ENCODE measurements around the gene OSER1.
"Not testable (repeated sequence)": the region's sequence is repeated elsewhere in the genome, so short reads cannot be mapped to it uniquely, and the experiment has no call there.

The OSER1 gene

GRCh38 chr20:44199877-44200276 is 10.7 kb downstream of the OSER1 start:
- DNase-seq = no peak

GRCh38 chr20:44198872-44199271 is 11.7 kb downstream of the OSER1 start:
- DNase-seq = no peak

GRCh38 chr20:44196271-44196670 is 14.3 kb downstream of the OSER1 start:
- DNase-seq = no peak

DNA sequence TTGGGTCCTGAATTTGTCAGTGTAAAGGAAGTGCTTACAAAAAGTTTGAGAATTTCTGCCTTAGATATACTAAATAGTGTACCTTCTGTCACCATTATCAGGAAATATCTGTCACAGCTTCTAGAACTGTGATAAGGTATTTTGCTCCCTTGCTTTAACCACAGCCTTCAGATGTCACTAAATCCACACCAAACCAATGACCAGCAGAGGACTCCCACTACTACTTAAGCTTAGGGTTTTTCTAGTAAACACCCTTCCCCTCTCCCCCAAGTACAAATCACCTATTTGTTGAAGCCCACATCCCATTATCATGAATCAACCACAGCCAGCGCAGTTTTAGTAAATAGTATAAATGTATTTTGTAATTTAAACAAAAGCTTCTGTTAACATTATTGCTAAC is 15.0 kb downstream of the OSER1 start:
- DNase-seq = no peak

- DNase-seq = no peak
Measured at GRCh38 chr20:44193801-44194200, 16.8 kb downstream of the OSER1 start.

- not testable (repeated sequence) for DNase-seq
Measured at GRCh38 chr20:44191640-44192039, 18.9 kb downstream of the OSER1 start.

DNA sequence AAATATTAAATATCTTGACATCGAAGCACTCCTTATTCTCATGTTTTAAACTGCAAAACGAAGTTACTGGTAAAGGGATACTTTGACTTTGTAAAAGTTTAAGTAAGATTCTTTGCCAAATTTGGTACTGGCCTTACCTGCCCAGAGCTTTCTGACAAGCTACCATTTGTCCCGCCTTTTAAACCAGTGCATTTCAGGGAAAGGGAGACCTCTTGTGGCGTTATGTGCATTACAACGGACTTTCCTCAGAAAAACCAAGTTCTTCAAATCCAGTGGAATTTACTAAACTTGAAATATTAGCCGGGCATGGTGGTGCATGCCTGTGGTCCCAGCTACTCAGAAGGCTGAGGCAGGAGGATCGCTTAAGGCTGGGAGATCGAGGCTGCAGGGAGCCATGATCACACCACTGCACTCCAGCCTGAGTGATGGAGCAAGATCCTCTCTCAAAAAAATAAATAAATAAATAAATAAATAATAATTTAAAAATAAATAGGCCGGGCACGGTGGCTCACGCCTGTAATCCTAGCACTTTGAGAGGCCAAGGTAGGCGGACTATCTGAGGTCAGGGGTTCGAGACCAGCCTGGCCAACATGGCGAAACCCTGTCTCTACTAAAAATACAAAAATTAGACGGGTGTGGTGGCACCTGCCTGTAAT is 20.2 kb downstream of the OSER1 start:
- peak; percentile 21 to 54 for DNase-seq

DNA sequence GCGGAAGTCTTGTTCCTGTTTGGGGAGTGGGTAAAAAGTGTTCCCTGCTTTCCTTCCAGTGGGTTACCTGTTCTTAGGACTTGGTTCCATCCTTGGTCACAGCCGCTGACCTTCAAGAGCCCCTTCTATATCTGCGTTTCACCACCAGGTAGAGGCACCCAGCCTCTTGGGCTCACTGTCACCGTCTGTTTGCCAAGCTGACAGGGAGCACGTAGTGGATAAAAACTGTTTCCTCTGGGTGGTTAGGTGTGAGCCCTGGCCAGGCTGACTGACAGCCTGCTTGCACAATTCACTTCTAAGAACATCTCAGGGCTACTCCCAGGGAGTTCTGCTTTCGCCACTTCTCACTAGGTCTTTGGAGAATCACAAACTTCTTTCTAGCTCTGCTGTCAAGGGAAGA is 21.8 kb downstream of the OSER1 start:
- no peak for DNase-seq

DNA sequence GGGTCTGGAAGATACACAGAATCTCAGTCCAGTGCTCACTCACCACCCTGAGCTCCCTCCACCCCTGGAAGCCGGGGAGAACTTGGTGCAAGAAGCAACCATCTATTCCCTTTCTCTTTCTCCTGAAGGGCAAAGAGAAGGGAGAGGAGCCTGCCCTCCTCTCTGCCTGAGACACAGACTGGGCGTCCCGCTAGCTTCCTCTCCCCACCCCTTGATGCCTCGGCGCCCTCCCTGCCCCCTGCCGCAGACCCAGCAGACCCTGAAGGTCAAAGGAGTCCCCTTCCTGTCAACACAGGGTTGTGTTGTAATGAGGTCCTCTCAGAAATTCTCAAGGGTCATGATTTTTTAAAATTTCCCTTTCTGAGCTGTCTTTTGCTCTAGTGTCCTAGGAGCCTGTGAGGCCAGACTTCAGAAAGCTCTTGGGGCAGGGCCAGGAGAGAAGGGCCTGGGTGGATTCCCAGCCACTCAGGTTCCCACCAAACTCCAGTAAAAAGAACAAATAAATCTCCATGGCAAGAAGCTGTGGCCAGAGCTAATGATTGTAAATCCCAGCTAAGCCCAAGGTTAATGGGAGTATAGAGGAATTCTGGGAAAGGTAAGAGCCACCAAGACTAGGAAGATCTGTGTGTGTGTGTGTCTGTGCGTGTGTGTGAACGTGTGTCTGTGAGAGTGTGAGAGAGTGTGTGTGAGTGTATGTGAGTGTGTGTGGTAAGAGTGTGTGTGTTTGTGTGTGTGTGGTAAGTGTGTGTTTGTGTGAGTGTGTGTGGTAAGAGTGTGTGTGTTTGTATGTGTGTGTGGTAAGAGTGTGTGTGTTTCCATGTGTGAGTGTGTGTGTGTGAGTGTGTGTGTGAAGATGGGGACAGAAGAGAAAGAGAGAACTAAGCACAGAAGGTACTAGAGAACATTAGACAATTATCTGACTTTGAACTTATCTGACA is 22.5 kb downstream of the OSER1 start:
- DNase-seq = no peak

GRCh38 chr20:44187054-44187771 is 23.4 kb downstream of the OSER1 start, which contains the start of gene JPH2:
TSS of gene JPH2 (minus strand) at chr20:44187188. CDS start at chr20:44186705, 483 bp downstream.
- DNase-seq = no peak

- no peak for DNase-seq
Measured at GRCh38 chr20:44186674-44187053, 23.9 kb downstream of the OSER1 start.

GRCh38 chr20:44186201-44186600 is 24.4 kb downstream of the OSER1 start:
- no peak for DNase-seq

DNA sequence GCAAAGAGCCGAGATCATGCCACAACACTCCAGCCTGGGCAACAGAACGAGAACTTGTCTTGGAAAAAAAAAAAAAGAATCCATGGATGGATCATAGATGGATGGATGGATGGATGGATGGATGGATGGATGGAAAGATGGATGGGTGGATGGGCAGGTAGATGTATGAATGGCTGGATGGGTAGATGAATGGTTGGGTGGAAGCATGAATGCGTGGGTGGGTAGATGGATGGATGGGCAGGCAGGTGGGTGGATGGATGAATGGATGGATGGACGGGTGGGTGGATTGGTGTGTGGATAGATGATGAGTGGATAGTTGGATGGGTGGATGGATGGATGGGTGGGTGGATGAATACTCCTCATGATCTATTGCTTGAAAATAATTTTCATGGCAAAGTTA is 25.0 kb downstream of the OSER1 start:
- no peak for DNase-seq

GRCh38 chr20:44183282-44183681 is 27.3 kb downstream of the OSER1 start:
- no peak for DNase-seq

- no peak for DNase-seq
Measured at GRCh38 chr20:44182863-44183262, 27.7 kb downstream of the OSER1 start.

DNA sequence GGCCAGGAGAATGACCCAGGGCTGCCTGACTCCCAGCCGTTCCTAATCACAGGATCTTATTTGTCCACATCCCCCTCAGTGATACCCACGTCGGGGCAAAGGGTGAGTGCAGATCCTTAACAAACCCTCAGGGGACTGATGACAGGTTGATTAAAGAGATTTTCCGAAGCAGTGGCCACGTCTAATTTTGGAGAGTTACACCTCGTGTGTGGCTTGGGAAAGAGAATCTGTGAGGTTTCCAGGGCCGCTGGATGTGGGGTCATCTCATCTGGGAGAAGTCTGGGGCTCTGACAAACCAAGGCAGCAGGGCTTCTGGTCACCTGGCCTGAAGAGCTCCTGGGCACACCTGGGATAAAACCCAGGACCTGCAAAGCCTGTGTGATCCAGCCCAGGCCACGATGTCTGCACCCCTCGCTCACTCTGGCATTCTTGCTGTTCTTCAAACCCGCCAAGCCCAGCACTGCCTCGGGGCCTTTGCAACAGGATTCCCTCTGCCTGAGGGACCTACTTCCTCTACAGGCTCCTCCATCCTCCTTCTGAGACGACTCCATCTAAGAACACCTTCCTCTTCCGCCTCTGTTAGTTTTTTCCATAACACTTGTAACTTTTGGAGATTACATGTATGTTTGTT is 28.3 kb downstream of the OSER1 start:
- no peak for DNase-seq

DNA sequence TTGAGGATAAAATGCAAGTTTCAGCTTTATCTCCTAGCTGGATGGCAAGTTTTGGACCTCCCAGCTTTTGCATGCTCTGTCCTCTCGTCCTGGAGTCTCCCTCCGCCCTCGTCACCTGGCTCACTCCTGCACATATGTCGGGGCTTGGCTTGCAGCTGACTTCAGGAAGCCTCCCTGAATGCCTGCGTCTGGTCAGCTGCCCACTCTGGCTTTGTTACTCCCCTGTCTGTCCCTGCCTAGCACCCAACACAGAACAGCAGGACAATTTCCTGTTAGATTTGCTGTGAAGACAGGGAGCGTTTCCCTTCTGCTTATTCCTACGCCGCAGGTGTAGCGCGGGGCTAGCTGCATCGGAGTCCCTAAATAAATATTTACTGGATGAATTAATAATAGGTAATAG is 29.0 kb downstream of the OSER1 start:
- DNase-seq = no peak

DNA sequence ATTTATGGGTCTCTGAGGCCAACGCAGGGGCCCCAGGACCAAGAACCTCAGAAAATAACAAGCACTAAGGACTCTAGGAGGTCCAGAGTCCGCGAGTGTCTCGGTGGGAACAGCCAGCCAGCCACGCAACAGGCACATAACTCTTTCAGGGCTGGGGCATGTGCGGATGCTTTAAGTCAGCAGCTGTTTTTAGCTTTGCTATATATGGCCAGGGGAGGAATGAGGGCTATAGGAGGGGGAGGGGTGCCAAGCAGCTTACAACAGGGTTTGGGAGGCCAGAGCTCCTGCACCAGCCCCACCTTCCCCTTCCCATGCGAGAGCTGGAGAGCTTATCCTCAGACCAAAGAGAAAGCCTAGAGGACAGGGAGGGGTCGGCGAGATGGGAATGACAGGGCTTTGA is 29.8 kb downstream of the OSER1 start:
- DNase-seq = no peak

GRCh38 chr20:44176833-44177534 is 33.6 kb downstream of the OSER1 start:
- DNase-seq = no peak

DNA sequence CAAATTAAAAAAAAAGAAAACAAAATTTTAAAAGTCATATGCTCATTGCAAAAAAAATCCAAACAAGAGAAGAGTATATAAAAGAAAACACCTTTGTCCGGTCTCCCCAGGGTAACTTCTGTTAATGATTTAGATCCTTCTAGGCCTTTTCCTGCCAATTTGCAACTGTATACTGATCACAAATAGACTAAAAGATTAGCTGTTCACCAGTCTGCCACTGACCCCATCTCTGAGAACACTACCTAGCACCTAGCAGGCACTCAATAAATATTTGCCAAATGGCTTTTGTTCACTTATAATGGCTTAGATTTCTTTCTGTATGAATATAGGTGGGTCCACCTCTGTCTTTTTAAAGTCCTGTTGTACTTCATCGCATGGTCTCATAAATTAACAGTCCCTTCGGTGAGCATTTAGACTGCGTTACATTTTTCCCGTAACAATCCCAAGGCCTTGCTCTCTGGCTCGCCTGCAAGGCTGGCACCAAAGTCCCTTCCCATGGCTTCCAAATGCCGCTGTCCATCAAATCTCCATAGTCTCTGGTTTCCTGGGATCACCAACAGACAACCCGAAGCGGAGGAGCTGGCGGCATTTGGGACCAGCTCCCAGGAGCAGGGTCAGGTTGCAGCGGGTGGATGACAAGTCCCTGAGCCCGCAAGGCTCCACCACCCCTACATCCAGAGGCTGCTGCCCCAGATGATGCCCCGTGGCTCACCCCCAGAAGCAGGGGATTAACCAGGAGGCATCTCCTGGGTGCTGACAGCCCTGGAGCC is 35.4 kb downstream of the OSER1 start:
- DNase-seq = no peak

DNA sequence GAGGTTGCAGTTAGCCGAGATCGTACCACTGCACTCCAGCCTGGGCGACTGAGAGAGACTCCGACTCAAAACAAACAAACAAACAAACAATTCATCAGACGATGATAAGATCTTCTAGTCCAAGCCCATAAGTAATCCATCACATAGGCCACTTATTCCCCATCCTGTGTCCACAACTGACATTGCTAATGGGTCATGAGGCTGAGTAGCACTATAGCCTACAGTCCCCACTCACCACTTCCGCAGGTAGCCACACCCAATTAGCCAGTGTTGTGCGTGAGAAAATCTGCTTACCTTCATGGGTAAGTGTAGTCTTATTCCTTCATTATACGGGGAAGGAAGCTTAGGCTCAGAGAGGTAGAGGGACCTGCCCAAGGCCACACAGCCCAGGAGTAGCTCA is 36.7 kb downstream of the OSER1 start:
- no peak for DNase-seq

- no peak for DNase-seq
Measured at GRCh38 chr20:44173116-44173515, 37.5 kb downstream of the OSER1 start.

Data from activated CD4-positive, alpha-beta T cell treated with anti-CD3 and anti-CD28 coated beads for 4 hours (primary cell).